GM12801 (cell line): ENCODE results near the gene NELL1.

Experiments
- CTCF ChIP-seq: IDR thresholded peaks from one replicate; pipeline ENCODE4 v1.5.1; 2011; ENCODE audit warnings: control low read depth; ENCODE audit not compliant: insufficient read length; ENCODE audit errors: extremely low read depth

Gene NELL1

GRCh38 chr11:20668131-20668809, 1.1 kb upstream of the NELL1 start:
- no peak for TF ChIP-seq CTCF

GRCh38 chr11:20669820-20670684, 666 bp downstream of the NELL1 start:
- no peak for TF ChIP-seq CTCF

GRCh38 chr11:20670932-20671403, 1.6 kb downstream of the NELL1 start:
- TF ChIP-seq CTCF, result no peak

GRCh38 chr11:20671856-20672546, 2.6 kb downstream of the NELL1 start:
- no peak for TF ChIP-seq CTCF

- no peak for TF ChIP-seq CTCF
These were observed 3.2 kb downstream of the NELL1 start for GRCh38 chr11:20672575-20672974.

GRCh38 chr11:20676658-20677057, 7.3 kb downstream of the NELL1 start:
- no peak for TF ChIP-seq CTCF

- TF ChIP-seq CTCF, result no peak
These were observed 19.4 kb downstream of the NELL1 start for GRCh38 chr11:20688761-20689160.
